Colon (tissue), 2 donors: ENCODE results near the gene TTC39A.
"Not testable (repeated sequence)": the region's sequence is repeated elsewhere in the genome, so short reads cannot be mapped to it uniquely, and the experiment has no call there.

Experiments used
- FAIRE-seq: peaks from 2 replicates; lab custom pipeline; 2012; peaks lifted over from hg19 to GRCh38; lab: Jason Lieb, UNC
- donor health status: control.
- donor health status: control.

The TTC39A gene

DNA sequence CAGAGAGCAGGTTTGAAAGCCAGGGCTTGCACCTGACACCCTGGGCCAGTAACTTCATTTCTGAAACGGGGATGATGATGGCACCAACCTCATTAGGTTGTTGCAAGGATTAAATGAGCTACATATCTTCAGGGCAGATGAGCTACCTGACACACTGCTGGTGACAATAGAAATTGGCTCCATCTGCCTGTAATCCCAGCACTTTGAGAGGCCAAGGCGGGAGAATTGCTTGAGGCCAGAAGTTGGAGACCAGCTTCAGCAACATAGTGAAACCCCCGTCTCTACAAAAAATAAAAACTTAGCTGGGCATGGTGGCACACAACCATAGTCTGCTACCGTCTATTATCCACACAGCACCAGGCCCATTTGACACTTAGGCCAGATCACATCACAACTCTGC is 6.3 kb upstream of the TTC39A start:
- FAIRE-seq, result no peak

DNA sequence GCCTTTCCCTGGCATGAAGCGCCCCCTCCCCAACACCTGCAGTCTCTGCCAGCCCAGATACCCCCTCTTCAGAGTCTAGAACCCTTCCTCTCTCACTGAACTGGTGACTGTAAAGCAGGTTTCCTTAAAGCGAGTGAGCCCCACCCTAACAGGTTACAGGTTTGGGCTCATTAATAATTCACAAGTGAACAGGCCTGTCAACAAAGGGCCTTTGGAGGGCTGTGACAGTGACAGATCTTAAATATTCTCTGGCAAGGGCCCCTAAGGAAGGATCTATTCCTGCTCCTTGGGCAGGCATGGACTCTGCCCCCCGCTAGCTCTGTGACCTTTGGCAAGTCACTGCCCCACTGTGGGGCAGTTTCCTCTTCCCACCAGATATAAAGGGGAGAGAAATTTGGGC is 5.6 kb upstream of the TTC39A start:
- no peak for FAIRE-seq

DNA sequence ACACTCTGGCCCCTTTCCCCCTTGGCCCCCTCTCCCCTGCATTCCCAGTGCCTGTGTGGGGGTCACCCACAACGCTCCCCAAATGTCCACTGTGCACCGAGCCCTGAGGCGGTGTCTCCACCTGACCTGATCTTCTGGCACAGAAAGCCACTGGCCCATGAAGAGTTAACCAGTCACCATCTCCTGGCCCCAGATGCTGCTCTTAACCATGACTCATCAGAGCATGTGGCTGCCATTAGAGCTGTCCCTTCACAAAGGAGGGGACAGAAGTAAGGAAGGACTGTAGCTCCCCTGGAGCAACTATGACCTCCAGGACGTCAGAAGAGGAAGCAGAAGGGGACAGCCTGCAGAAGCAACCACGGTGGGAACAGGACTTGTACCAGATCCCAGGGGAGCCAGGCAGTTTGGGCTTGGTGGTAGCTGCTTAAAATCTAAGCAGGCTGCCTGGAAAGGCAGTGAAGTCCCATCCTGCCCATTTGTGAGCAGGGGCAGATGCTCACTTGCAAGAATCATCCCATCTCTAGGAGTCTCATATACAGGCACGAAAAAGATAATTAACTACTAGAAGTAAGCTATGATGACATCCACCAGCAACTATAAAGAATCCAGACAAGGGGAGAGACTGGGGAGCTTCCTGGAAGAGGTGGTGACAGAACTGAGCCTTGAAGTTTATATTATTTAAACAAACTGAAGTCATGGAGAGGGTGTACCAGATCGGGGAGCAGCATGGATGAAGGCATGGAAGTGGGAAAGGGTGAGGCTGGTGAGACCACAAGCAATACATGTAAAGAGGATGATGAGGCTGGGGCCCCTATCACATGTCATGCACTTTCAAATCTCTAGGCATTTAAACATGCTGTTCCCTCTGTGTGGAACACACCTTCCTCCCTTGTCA is 1.1 kb upstream of the TTC39A start:
- no peak for FAIRE-seq

DNA sequence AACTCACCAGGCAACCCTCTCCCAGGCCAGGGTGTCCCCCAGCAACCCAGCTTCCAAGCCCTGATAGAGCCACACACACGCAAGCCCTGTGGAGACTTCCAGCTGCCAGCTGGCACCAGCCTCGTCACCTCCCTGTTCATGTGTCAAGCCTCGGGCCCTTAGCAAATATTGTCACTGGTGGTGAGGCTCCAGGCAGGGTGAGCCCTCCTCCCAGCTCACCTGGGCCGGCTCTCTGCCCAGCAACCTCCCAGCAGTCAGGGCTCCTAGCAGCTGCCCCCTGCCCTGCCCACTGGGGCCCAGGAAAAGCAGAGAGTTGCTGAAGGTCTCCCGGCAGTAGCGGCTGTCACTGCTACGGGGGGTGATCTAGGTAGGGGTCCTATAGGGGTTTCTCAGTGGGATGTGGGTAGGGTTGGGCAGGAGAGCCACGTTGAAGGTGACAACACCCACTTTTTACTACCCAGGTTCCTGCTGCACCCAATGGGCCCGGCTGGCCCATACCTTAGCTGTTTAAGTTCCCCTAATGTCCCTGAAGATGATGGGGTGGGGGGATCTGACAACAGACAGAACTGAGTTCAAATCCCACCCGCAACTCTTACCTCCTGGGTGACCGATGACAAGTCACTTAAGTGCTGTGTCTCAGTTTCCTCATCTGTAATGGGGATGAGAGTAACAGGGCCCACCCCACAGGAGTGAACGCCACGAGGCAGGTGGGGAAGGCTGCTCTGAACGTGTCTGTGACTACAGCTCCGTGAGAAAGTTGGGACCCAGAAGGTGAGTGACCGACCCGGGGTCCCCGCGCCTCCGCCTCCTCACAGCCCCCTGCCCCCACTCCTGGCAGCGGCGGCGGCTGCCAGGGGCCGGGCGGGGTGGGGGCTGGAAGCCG is 678 bp downstream of the TTC39A start:
- no peak for FAIRE-seq

DNA sequence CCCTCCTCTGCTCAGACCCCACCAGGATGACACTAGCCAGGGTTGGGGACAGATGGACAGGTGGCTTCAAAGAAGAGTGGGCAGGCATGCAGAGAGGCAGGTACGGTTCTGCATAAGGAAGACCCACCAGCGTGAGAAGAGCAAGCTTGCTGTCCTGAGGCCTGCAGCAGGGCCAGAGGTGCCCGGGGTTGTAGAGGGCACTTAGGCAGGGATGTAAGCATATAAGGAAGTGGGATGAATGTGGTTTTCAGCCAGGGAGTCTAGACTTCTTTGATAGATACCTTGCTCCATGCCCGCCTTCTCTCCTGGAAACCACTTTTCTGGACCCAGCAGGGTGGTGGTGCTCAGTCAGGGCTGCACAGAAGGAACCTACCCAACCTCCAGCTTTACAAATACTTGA is 1.4 kb downstream of the TTC39A start:
- FAIRE-seq, result no peak

DNA sequence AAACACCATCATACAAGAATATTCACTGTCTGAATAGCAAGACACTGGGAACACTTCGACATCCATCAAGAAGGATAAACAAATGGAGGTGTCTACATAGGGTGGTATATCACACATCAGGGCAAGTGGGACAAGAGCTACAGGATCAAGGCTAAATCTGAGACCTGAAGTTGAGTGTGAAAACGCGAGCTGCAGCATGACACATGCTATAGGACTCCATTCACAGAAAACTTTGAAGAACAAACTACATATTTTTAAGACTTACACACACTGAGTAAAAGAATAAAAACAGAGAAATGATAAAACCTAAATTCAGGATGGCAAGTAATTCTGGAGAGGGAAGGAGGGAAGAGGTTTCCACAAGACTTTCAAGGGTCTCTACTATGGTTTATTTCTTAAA is 2.1 kb downstream of the TTC39A start:
- no peak for FAIRE-seq

DNA sequence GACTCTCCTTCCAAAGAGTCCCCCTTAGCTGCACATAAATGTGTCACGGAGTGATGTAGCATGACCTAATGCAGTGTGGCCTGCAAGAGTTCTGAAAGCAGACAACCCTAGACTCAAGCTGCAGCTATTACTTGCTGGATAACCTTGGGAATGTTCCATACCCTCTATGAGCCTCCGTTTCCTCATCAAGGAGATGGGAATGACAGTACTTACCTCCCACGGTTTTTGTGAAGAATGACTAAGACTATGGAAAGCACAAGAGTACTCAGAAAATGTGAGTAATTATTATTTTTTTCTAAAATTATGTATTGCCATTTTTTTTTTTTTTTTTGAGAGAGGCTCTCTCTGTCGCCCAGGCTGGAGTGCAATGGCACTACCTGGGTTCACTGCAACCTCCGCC is 3.0 kb downstream of the TTC39A start:
- FAIRE-seq, result no peak

DNA sequence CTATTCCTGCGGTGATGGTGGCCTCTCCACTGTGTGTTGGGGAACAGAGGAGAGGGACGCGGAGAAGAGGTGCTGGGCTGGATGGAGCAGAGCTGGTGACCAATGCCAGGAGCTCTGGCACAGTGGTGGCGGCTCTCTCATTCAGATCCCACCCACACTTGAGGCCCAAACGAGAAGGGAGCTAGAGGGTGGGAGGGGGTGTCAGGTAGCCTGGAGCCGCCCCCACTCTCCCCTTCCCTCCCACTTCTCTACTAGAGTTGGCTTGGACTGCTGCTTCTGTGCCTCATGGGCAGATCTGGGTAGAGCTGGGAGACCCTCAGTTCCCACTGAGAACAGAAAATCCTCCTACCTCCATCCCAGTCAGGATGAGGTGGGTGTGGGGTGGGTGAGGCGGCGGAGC is 3.5 kb downstream of the TTC39A start:
- FAIRE-seq, result no peak

DNA sequence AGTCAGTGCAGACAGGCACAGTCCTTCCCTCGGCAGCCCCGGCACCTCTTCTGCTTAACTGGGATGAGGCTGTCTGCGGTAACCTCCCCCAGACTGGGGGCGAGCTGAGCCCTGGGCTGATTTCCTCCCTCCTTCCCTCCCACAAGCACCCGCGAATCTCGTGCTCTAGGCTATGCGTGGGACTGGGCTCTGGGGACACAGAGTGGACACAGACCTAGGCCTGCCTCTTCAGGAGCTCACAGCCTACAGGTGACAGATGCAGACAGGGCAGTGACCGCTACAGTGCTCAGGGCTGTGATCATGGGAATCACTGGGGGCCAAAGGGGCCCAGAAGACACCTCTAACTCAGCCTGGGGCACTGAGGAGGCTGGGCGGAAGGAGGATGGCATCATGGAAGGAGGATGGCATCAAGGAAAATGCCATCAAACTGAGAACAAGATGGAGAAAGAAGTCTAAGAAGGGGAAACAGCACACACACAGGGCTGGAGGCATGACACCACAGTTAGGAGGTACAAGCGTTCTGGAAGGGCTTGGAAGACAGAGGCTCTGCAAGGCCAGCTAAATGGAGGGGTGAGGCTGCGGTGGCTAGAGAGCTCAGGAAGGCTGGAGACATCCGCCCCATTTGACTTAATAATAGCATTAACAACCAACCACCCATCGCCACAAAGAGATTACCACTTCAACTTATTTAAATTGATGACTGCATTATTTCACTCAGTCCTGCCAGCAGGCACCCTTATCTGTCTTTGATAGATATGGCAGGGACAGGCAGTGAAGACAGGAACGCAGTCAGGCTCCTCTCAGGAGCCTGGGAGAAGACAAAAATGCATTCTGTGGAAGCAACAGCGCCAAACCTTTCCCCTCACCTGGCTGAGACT is 4.2 kb downstream of the TTC39A start:
- FAIRE-seq, result no peak

DNA sequence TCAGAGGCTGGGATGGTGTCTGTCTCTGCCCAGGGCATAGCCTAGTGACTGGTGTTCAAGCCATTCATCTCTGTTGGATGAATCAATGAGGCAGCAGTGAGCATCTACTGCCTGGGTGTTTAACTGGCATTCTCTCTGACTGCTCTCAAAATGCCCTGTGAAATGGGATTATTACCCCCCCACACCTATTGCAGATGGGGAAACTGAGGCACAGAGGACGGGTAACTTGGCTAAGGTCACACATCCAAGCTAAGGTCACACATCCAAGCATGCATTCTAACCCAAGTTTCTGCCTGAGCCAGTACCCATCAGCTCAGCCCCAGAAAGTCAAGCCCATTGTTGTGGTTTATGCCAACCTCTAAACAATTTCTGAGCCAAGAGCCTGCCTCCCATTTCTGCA is 5.0 kb downstream of the TTC39A start:
- FAIRE-seq, result no peak

DNA sequence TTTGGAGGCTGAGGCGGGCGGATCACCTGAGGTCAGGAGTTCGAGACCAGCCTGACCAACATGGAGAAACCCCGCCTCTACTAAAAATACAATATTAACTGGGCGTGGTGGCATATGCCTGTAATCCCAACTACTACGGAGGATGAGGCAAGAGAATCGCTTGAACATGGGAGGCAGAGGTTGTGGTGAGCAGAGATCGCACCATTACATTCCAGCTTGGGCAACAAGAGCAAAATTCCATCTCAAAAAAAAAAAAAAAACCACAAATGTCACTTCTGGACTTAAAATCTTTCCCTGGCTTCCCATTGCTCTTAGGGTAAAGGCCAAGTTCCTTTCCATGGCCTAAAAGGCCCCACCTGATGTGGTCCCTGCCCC is 5.4 kb downstream of the TTC39A start:
- FAIRE-seq, result not testable (repeated sequence)

DNA sequence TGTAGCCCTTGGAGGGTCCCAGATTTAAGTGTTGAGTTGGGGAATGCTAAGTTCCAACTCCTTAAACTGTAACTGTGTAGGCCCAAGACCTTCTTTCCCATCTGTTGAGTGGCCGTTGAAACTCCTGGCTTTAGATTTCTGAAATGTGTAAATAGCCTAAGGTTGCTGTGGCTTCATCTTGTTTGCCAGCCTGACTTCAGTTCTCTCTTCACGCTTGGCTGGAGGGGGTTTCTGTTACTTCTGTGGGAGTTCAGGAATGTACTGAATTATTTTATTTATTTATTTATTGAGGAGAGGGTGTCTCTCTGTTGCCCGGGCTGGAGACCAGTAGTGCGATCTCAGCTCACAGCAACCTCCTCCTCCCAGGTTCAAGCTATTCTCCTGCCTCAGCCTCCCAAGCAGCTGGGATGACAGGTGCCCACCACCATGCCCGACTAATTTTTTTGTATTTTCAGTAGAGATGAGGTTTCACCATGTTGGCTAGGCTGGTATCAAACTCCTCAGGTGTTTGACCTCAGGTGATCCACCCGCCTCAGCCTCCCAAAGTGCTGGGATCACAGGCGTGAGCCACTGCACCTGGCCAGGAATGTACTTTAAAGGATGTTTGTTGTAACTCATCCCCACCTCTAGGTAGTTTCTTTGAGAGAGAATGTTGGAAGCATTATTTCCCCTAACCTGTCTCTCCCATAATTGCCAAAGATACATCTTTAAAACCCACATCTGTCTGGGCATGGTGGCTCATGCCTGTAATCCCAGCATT is 5.9 kb downstream of the TTC39A start:
- no peak for FAIRE-seq

DNA sequence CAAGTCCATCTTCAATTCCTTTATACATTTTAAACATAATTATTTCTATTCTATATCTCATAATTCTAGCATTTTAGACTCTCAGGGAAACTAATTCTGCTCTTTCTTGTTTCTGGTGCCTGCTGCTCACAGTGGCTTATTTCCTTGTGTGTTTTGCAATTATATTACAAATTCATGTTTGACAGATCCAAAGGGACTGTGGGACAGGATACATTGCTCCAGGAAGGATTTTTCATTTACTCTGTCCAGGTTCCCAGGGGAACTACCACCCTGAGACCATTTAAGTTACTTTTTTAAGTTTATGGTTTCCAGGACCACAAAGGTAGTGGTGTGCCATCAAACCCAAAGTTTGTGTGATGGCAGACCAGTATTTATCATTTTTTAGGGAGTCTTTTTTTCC is 6.6 kb downstream of the TTC39A start:
- FAIRE-seq, result no peak

DNA sequence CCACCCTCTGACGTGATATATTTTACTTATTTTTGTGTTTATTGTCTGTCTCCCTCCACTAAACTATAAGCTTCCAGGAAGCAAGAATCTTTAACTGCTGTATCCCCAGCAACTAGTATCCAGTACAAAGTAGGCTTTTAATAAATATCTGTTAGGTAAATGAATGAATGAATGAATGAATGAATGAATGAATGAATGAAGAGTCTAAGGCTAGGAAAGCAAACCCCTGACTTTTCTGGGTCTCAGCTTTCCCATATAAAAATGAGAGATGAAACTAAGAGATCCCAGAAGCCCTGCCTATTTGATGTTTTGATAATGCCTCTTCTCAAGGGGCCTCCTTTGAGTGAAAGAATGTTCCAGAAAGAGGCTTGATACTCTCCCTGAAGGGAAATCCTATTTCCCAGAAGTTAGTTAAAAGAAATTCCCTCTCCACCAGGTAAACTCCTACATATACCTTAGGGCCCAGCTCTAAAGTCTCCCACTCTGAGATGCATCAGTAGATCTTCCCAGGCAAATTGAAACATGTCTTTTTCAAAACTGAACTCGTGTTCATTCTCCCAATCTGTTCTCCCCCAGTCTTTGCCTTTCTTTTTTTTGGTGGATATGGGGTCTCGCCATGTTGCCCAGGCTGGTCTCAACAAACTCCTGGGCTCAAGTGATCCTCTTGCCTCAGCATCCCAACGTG is 7.8 kb downstream of the TTC39A start:
- FAIRE-seq, result no peak

DNA sequence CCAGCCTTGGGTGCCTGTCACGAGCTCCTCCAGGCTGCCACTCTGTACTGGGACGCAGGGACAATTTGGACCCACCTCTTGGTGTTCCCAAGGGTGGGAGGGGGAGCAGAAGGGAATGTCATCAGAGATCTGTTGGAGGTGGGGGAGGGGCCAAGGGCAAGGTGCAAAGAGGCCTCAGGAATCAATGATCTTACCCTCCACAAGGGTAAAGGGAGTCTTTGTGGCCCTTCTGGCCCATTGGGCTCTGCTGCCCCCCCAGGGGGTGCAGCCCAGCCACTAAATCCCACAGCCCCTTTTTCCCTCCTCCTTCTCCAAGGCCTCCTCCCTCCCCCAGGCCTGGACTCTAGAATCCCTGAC is 8.5 kb downstream of the TTC39A start:
- FAIRE-seq, result no peak

DNA sequence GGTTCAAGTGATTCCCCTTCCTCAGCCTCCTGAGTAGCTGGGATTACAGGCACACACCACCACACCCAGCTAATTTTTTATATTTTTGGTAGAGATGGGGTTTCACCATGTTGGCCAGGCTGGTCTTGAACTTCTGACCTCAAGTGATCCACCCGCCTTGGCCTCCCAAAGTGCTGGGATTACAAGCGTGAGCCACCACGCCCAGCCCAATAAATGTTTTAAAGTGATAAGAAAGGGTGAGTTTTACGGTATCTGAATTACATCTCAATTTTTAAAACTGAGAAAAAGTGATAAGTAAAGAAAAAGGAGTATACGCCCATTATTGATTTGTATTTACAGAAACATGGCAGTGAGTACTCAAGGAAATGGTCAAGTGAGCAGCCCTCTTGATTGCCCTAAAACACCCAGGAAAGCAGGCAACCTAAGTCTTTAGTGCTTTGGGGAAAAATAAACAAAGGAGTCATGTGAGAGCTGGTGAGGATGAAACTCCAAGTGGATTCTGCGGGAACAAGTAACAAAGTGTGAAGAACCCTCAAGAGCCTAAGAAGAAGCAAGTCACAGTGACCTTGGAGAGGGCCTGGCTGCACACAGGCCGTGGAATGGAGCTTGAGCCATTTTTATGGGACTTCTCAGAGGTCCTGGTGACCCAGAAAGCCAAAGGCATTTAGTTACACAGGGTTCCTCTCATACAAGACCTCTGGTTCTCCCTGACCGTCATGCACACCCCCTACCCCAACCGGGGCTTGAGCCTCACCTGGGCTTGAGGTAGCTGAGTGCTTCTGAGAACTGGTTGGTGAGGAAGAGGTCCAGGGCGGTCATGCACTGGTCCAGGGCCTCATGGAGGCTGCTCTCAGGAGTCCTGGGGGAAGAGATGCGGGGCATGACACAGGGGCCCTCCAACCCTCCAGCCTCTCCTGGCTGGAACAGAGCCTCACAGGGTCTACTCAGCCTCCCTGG is 9.1 kb downstream of the TTC39A start:
- no peak for FAIRE-seq

DNA sequence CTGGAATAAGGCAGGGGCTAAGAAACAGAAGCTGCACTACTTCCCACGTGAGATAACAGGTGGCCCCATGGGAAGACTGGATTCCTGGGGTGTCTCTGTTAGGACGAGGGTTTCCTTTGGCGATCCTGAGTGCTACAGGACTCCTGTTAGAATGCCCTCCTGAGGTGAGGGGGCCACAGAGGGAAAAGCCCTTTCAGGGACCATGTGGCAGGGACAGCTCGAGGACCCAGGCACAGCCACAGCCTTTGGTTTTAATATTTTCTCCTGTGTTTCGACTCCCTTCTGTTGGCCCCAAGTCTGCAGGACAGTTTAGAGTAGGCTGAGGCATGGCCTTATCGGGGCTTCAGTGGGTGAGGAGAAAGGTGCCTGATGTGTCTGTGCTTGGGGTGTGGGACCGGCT is 12.6 kb downstream of the TTC39A start:
- FAIRE-seq, result no peak

DNA sequence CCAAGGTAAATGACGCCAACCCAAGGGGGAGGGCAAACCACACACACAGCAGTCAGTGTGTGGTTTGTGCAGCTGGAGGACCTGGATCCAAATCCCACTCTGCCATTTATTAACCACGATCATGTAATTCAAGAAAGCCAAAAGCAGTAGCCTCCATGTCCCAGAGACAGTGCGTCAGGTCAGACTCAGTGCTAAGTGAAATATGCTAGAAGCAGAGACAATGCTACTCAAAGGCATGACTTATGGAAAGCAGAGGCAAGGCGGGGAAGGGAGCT is 13.6 kb downstream of the TTC39A start:
- no peak for FAIRE-seq

DNA sequence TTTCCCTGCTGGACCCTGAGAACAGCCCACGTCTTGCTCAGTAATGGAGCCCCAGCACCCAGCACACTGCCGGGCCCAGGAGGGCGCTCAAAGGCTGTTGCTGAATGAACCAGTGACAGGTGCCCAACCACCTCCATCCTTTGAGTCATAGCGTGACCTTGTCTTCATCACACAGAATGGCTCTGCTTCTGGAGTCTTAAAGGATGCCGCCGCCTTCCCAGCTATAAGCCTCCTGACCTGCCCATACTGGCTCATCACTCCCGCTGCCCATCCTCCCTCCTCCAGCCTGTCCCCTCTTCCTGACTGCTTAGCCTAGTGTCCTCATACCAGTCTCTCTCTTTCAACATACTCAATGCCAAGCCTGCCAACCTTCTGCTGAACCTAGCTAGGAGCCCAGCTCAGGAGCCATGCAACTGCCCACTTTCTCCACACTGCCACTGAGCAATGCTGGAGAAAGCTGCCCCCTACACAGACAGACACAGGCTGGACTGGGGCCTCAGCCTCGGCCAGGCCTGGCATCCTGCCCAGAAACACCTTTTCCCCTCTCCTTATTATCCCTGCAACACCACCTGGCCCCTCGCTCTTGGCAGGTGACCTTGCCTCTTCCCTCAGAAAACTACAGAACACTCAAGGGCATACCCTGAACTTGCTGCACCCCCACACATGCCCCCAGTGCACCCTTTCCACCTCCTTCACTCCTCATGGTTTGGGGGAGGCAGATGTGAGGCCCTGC is 14.1 kb downstream of the TTC39A start:
- FAIRE-seq, result no peak

DNA sequence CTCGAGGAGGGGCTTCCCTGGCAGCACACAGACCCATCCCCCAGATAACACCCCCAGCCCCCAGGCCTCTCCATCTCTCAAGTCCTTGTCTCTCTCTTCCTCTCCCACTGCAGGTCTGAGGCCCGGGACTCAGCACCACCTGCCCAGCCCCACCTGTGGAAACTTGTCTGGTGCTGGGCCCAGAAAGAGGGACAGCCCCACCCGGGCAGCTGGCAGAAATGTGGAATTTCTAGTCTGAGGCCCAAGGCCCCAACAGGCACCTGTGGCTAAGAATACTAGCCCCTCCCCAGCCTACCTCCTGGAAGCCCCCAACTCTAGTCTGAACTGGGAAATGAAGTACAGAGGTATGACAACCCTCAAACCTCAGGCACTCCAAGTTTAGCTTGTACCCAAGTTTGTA is 15.4 kb downstream of the TTC39A start:
- FAIRE-seq, result no peak
